Suprapubic skin (tissue), 3 donors: ENCODE data around the gene ST6GALNAC1.

Experiments used
- CTCF ChIP-seq, 2 donors: fragments of 200-600 bp in 1 of 2; fragments of 450-650 bp in 1 of 2; sonication (generic) in 1 of 2; IDR thresholded peaks; one replicate each; pipeline ENCODE4 v1.5.1; 2016 to 2019; ENCODE audit warnings: antibody characterized with exemption in 2 of 2, mild to moderate bottlenecking in 1 of 2, moderate library complexity in 1 of 2
- POLR2AphosphoS5 ChIP-seq, 3 donors: sonication (generic); formaldehyde crosslinking; IDR thresholded peaks; one replicate each; pipeline ENCODE4 v1.6.1; 2017; ENCODE audit warnings: antibody characterized with exemption in 3 of 3

- no peak for TF ChIP-seq CTCF (IDR thresholded peaks at IDR 0.05)
- TF ChIP-seq POLR2AphosphoS5 (IDR thresholded peaks at IDR 0.05): no peak
Measured at GRCh38 chr17:76683011-76683755, 39.6 kb upstream of the ST6GALNAC1 start.
